Peyer's patch (tissue), 4 donors: ENCODE results near the gene STH. TPM values are rescaled to one million over a fixed set of nuclear protein-coding genes. Genes with fewer than 3 reads are reported as not detected.
"Not testable (repeated sequence)": the region's sequence is repeated elsewhere in the genome, so short reads cannot be mapped to it uniquely, and the experiment has no call there.

ENCODE experiments used
- DNase-seq, 3 donors: peaks; one replicate each; pipeline ENCODE4 v3.0.0-alpha.2; 2017 to 2019
- H3K27ac ChIP-seq, 4 donors: fragments of 200-600 bp; sonication (generic); one replicate each; pipeline ENCODE4 v1.5.1; 2016 to 2019
- H3K27me3 ChIP-seq, 2 donors: fragments of 200-600 bp; sonication (generic); one replicate each; pipeline ENCODE4 v1.5.1; 2019
- H3K36me3 ChIP-seq, 3 donors: fragments of 200-600 bp; sonication (generic); one replicate each; pipeline ENCODE4 v1.5.1; 2016 to 2019
- H3K4me1 ChIP-seq, 4 donors: fragments of 200-600 bp; sonication (generic); one replicate each; pipeline ENCODE4 v1.5.1; 2016 to 2019
- H3K4me3 ChIP-seq, 4 donors: fragments of 200-600 bp; sonication (generic); 1 replicate in 3 of 4; 2 replicates in 1 of 4; pipeline ENCODE4 v1.5.1; 2016 to 2019; ENCODE audit warnings: mild to moderate bottlenecking in 1 of 4
- H3K9me3 ChIP-seq, 4 donors: fragments of 200-600 bp; sonication (generic); one replicate each; pipeline ENCODE4 v1.5.1; 2016 to 2019; ENCODE audit warnings: mild to moderate bottlenecking in 1 of 4
- CTCF ChIP-seq, 6 experiments: fragments of 450-650 bp in 4 of 6; fragments of 200-600 bp in 2 of 6; sonication (generic) in 1 of 6; IDR thresholded peaks; one replicate each; pipeline ENCODE4 v1.5.1; 2017 to 2019; ENCODE audit warnings: antibody characterized with exemption in 6 of 6, mild to moderate bottlenecking in 3 of 6, moderate library complexity in 1 of 6
- POLR2A ChIP-seq, 2 donors: fragments of 450-650 bp; IDR thresholded peaks; one replicate each; pipeline ENCODE4 v1.5.1; 2017; ENCODE audit warnings: antibody characterized with exemption in 2 of 2, mild to moderate bottlenecking in 2 of 2, moderate library complexity in 2 of 2
- total RNA-seq, 4 donors: library from RNA; depleted of rRNA; stranded (reverse); fragments of >200 nt; gene quantifications; one replicate each; pipeline ENCODE4 v1.1.0, GENCODE V29; 2016

STH gene
- total RNA-seq, 4 donors from 2014 or later, result not detected

- Histone ChIP-seq H3K9me3 (no peaks in the 10 kb centered on the region), H3K4me3 (no peak overlapping the region), H3K27ac (no peak overlapping the region), H3K36me3 (no peaks in the 10 kb centered on the region), H3K4me1 (no peaks in the 10 kb centered on the region), H3K27me3 (no peaks in the 10 kb centered on the region)
- DNase-seq, result no peak
- TF ChIP-seq POLR2A (IDR thresholded peaks at IDR 0.05) (no peak), CTCF (IDR thresholded peaks at IDR 0.05) (no peak)
Measured at GRCh38 chr17:46011711-46012505, 12.9 kb downstream of the STH start.

- Histone ChIP-seq H3K36me3 (no peaks in the 10 kb centered on the region), H3K4me1 (no peaks in the 10 kb centered on the region), H3K27ac (no peak overlapping the region), H3K9me3 (no peaks in the 10 kb centered on the region), H3K4me3 (no peak overlapping the region), H3K27me3 (no peaks in the 10 kb centered on the region)
- DNase-seq, result no peak
- TF ChIP-seq CTCF (IDR thresholded peaks at IDR 0.05) (no peak), POLR2A (IDR thresholded peaks at IDR 0.05) (no peak)
Measured at GRCh38 chr17:46012506-46013079, 13.5 kb downstream of the STH start.

GRCh38 chr17:46013127-46013501 lies 14.1 kb downstream of the STH start:
- TF ChIP-seq CTCF (IDR thresholded peaks at IDR 0.05), result no peak
- TF ChIP-seq POLR2A (IDR thresholded peaks at IDR 0.05), result no peak

GRCh38 chr17:46013502-46014165 lies 14.6 kb downstream of the STH start:
- Histone ChIP-seq H3K27me3 (no peaks in the 10 kb centered on the region), H3K9me3 (no peaks in the 10 kb centered on the region), H3K4me1 (no peaks in the 10 kb centered on the region), H3K27ac (no peak overlapping the region), H3K4me3 (no peak overlapping the region), H3K36me3 (no peaks in the 10 kb centered on the region)
- peak in 1 of 3 donors; percentile 4 for DNase-seq
- no peak for TF ChIP-seq CTCF (IDR thresholded peaks at IDR 0.05)
- no peak for TF ChIP-seq POLR2A (IDR thresholded peaks at IDR 0.05)

More at GRCh38 chr17:46013127-46013501, 14.1 kb downstream of the STH start:
- no peak overlapping the region for H3K27ac ChIP-seq
- no peak for DNase-seq
- H3K9me3 ChIP-seq, result no peaks in the 10 kb centered on the region
- no peaks in the 10 kb centered on the region for H3K4me1 ChIP-seq
- H3K36me3 ChIP-seq, result no peaks in the 10 kb centered on the region
- H3K27me3 ChIP-seq, result no peaks in the 10 kb centered on the region
- no peak overlapping the region for H3K4me3 ChIP-seq

- Histone ChIP-seq H3K4me1 (peaks cover 0 to 16% (median 0%) of the 10 kb centered on the region in 4 donors), H3K27ac (peak overlapping the region in 2 of 4 donors; percentile 66 to 75)
- H3K9me3 ChIP-seq, DNase-seq, H3K36me3 ChIP-seq, H3K27me3 ChIP-seq, H3K4me3 ChIP-seq: not testable (repeated sequence)
Measured at GRCh38 chr17:46019408-46019925, 20.4 kb downstream of the STH start.
